H1 (cell line): Measurements from ENCODE around the gene SGMS2. TPM values are rescaled to one million over a fixed set of nuclear protein-coding genes. Genes with fewer than 3 reads are reported as not detected.

ENCODE experiments used
- CTCF ChIA-PET: fragments of 300-600 bp; sonication (Branson Sonifier 250); formaldehyde crosslinking; loops from one replicate; lab custom pipeline; 2021; ENCODE audit not compliant: partially characterized antibody; lab: Charles Lee
- POLR2A ChIA-PET: fragments of 300-600 bp; sonication (Branson Sonifier 250); formaldehyde crosslinking; loops from one replicate; lab custom pipeline; 2021; ENCODE audit warnings: inconsistent platforms; ENCODE audit not compliant: partially characterized antibody; lab: Charles Lee
- DNase-seq, 2 experiments: peaks; one replicate each; pipeline versions ENCODE4 v3.0.0 to v3.0.0-alpha.2; 2010 to 2022; ENCODE audit warnings: low spot score in 2 of 2, low read depth in 1 of 2, mixed read lengths in 1 of 2
- FAIRE-seq: peaks from 2 replicates; lab custom pipeline; 2011; peaks lifted over from hg19 to GRCh38; lab: Jason Lieb, UNC
- H2AFZ ChIP-seq: 2 replicates; pipeline ENCODE4 v1.8.1; 2012; ENCODE audit warnings: low read length, inconsistent platforms
- H2AK5ac ChIP-seq: 2 replicates; pipeline ENCODE4 v1.6.1; 2013; ENCODE audit warnings: low read depth, low read length
- H2BK120ac ChIP-seq: replicated peaks from 2 replicates; pipeline ENCODE3; 2013; ENCODE audit warnings: low read depth, low read length, inconsistent platforms
- H2BK12ac ChIP-seq: 2 replicates; pipeline ENCODE4 v1.6.1; 2013; ENCODE audit warnings: low read depth, low read length
- H2BK15ac ChIP-seq: 2 replicates; pipeline ENCODE4 v1.6.1; 2013; ENCODE audit warnings: low read length
- H2BK20ac ChIP-seq: 2 replicates; pipeline ENCODE4 v1.6.1; 2013; ENCODE audit warnings: low read length
- H2BK5ac ChIP-seq: 2 replicates; pipeline ENCODE4 v1.6.1; 2013; ENCODE audit warnings: low read depth, low read length
- H3K14ac ChIP-seq: 2 replicates; pipeline ENCODE4 v1.6.1; 2013; ENCODE audit warnings: inconsistent platforms; ENCODE audit not compliant: insufficient read length
- H3K18ac ChIP-seq: 2 replicates; pipeline ENCODE4 v1.6.1; 2013; ENCODE audit warnings: low read length; ENCODE audit errors: extremely low read depth
- H3K23ac ChIP-seq: 2 replicates; pipeline ENCODE4 v1.6.1; 2013; ENCODE audit warnings: inconsistent platforms; ENCODE audit not compliant: insufficient read length
- H3K23me2 ChIP-seq: 2 replicates; pipeline ENCODE4 v1.6.1; 2013; ENCODE audit warnings: low read depth, low read length
- H3K27ac ChIP-seq: 2 replicates; pipeline ENCODE4 v1.6.1; 2011; ENCODE audit warnings: low read depth, low read length, inconsistent platforms
- H3K27me3 ChIP-seq, 4 experiments: replicated peaks in 1 of 4; 1 replicate in 1 of 4; 2 replicates in 3 of 4; pipeline versions ENCODE4 v1.6.1 to v1.8.1; 2011 to 2013; ENCODE audit warnings: low read length in 3 of 4, mild to moderate bottlenecking in 3 of 4, inconsistent platforms in 2 of 4, mixed read lengths in 2 of 4, moderate library complexity in 1 of 4; ENCODE audit not compliant: control insufficient read depth in 3 of 4, insufficient read depth in 3 of 4; ENCODE audit errors: extremely low read depth in 1 of 4
- H3K36me3 ChIP-seq, 4 experiments: 2 replicates each; pipeline versions ENCODE4 v1.6.1 to v1.8.1; 2011 to 2013; ENCODE audit warnings: mild to moderate bottlenecking in 4 of 4, low read length in 3 of 4, moderate library complexity in 2 of 4, control low read depth in 1 of 4, inconsistent platforms in 1 of 4; ENCODE audit not compliant: insufficient read depth in 4 of 4, control insufficient read depth in 2 of 4
- H3K4ac ChIP-seq: replicated peaks from 2 replicates; pipeline ENCODE3; 2013; ENCODE audit warnings: low read length, low read depth, mixed read lengths, inconsistent platforms; ENCODE audit not compliant: insufficient read length
- H3K4me1 ChIP-seq, 4 experiments: replicated peaks in 1 of 4; 1 replicate in 1 of 4; 2 replicates in 3 of 4; pipeline versions ENCODE4 v1.6.1 to v1.8.1; 2011 to 2013; ENCODE audit warnings: low read length in 3 of 4, inconsistent platforms in 2 of 4, mixed read lengths in 1 of 4; ENCODE audit not compliant: insufficient read depth in 4 of 4, control insufficient read depth in 3 of 4
- H3K4me2 ChIP-seq, 2 experiments: 2 replicates each; pipeline versions ENCODE4 v1.6.1 to v1.8.1; 2011 to 2013; ENCODE audit warnings: low read depth in 2 of 2, low read length in 2 of 2, control low read depth in 1 of 2, inconsistent platforms in 1 of 2, mild to moderate bottlenecking in 1 of 2; ENCODE audit not compliant: insufficient read depth in 1 of 2
- H3K4me3 ChIP-seq, 4 experiments: fragments of 200-600, 300-600 bp in 1 of 4; sonication (generic), shearing (Covaris generic), sonication (Bioruptor Twin) in 1 of 4; 2 replicates each; pipeline versions ENCODE4 v1.5.1 to v1.8.1; 2011 to 2016; ENCODE audit warnings: low read length in 4 of 4, low read depth in 3 of 4, control low read depth in 2 of 4, inconsistent platforms in 2 of 4, mild to moderate bottlenecking in 2 of 4, mixed read lengths in 1 of 4, moderate library complexity in 1 of 4; ENCODE audit not compliant: insufficient read depth in 2 of 4; ENCODE audit errors: extremely low read depth in 1 of 4
- H3K56ac ChIP-seq: replicated peaks from 2 replicates; pipeline ENCODE3; 2013; ENCODE audit warnings: low read depth, mild to moderate bottlenecking, mixed read lengths, low read length, inconsistent platforms; ENCODE audit not compliant: insufficient read length
- H3K79me1 ChIP-seq: 2 replicates; pipeline ENCODE4 v1.6.1; 2013; ENCODE audit warnings: low read depth, low read length, control low read depth
- H3K79me2 ChIP-seq, 2 experiments: 2 replicates each; pipeline versions ENCODE4 v1.6.1 to v1.8.1; 2012 to 2013; ENCODE audit warnings: low read length in 2 of 2, mild to moderate bottlenecking in 2 of 2, inconsistent platforms in 1 of 2; ENCODE audit not compliant: insufficient read depth in 2 of 2, control insufficient read depth in 1 of 2
- H3K9ac ChIP-seq, 4 experiments: replicated peaks in 1 of 4; 1 replicate in 1 of 4; 2 replicates in 3 of 4; pipeline versions ENCODE4 v1.6.1 to v1.8.1; 2011 to 2013; ENCODE audit warnings: low read depth in 3 of 4, low read length in 3 of 4, control low read depth in 2 of 4, mild to moderate bottlenecking in 2 of 4, moderate library complexity in 2 of 4, inconsistent platforms in 1 of 4; ENCODE audit errors: extremely low read depth in 1 of 4
- H3K9me3 ChIP-seq, 2 experiments: 2 replicates each; pipeline versions ENCODE4 v1.6.1 to v1.8.1; 2012 to 2013; ENCODE audit warnings: mild to moderate bottlenecking in 2 of 2, moderate library complexity in 2 of 2, control low read depth in 1 of 2, inconsistent platforms in 1 of 2, low read depth in 1 of 2, low read length in 1 of 2, mixed read lengths in 1 of 2; ENCODE audit not compliant: insufficient read depth in 2 of 2
- H4K20me1 ChIP-seq, 2 experiments: replicated peaks in 1 of 2; 2 replicates each; pipeline versions ENCODE3 to v1.8.1; 2011 to 2013; ENCODE audit warnings: inconsistent platforms in 2 of 2, low read length in 2 of 2, mild to moderate bottlenecking in 1 of 2; ENCODE audit not compliant: insufficient read depth in 2 of 2, control insufficient read depth in 1 of 2
- H4K5ac ChIP-seq: 2 replicates; pipeline ENCODE4 v1.6.1; 2013; ENCODE audit warnings: low read length, low read depth, mixed read lengths, inconsistent platforms; ENCODE audit not compliant: insufficient read length
- H4K8ac ChIP-seq: 2 replicates; pipeline ENCODE4 v1.8.0; 2013; ENCODE audit warnings: mild to moderate bottlenecking, moderate library complexity, low read length, inconsistent platforms; ENCODE audit not compliant: insufficient read depth; ENCODE audit errors: extremely low read depth
- H4K91ac ChIP-seq: replicated peaks from 2 replicates; pipeline ENCODE3; 2013; ENCODE audit warnings: low read length, mixed read lengths, inconsistent platforms; ENCODE audit not compliant: insufficient read length
- BCL11A ChIP-seq, 2 experiments: IDR thresholded peaks; one replicate each; pipeline ENCODE4 v1.6.1; 2011; ENCODE audit warnings: low read depth in 2 of 2, low read length in 2 of 2, mild to moderate bottlenecking in 2 of 2
- CEBPB ChIP-seq: IDR thresholded peaks from 2 replicates; pipeline ENCODE4 v1.6.1; 2012; ENCODE audit warnings: low read depth, low read length
- CTBP2 ChIP-seq: IDR thresholded peaks from 2 replicates; pipeline ENCODE4 v1.7.0; 2011; ENCODE audit warnings: borderline replicate concordance, mild to moderate bottlenecking, moderate library complexity, mixed read lengths, low read length; ENCODE audit not compliant: insufficient read depth, insufficient read length
- EGR1 ChIP-seq: IDR thresholded peaks from 2 replicates; pipeline ENCODE4 v1.6.1; 2011; ENCODE audit warnings: low read depth, low read length, borderline replicate concordance
- EP300 ChIP-seq, 2 experiments: IDR thresholded peaks; 1 replicate in 1 of 2; 2 replicates in 1 of 2; pipeline ENCODE4 v1.6.1; 2011 to 2012; ENCODE audit warnings: low read depth in 2 of 2, low read length in 2 of 2, mild to moderate bottlenecking in 2 of 2, borderline replicate concordance in 1 of 2, inconsistent platforms in 1 of 2, moderate library complexity in 1 of 2
- GABPA ChIP-seq: IDR thresholded peaks from 2 replicates; pipeline ENCODE4 v1.6.1; 2011; ENCODE audit warnings: mild to moderate bottlenecking, low read length, moderate library complexity, borderline replicate concordance; ENCODE audit not compliant: insufficient read depth
- RNF2 ChIP-seq: fragments of 200-900, 300-1000 bp; sonication (generic); IDR thresholded peaks from 2 replicates; pipeline ENCODE4 v1.7.1; 2016; ENCODE audit warnings: borderline replicate concordance, low read depth, mild to moderate bottlenecking, antibody characterized with exemption, low read length; ENCODE audit not compliant: poor library complexity, severe bottlenecking; ENCODE audit errors: missing control alignments
- SIN3A ChIP-seq, 2 experiments: IDR thresholded peaks in 1 of 2; conservative IDR thresholded peaks in 1 of 2; 2 replicates each; pipeline ENCODE4 v1.6.1; 2011 to 2012; ENCODE audit warnings: low read length in 2 of 2, improper control_type of control experiment in 1 of 2, low read depth in 1 of 2, mild to moderate bottlenecking in 1 of 2
- SP1 ChIP-seq: IDR thresholded peaks from 2 replicates; pipeline ENCODE4 v1.6.1; 2011; ENCODE audit warnings: low read depth, low read length
- SP2 ChIP-seq: IDR thresholded peaks from 2 replicates; pipeline ENCODE4 v1.6.1; 2012; ENCODE audit warnings: mild to moderate bottlenecking, low read length, inconsistent platforms
- SP4 ChIP-seq: IDR thresholded peaks from 2 replicates; pipeline ENCODE4 v1.6.1; 2012; ENCODE audit warnings: low read length, inconsistent platforms
- USF2 ChIP-seq: IDR thresholded peaks from 2 replicates; pipeline ENCODE4 v1.6.1; 2011; ENCODE audit warnings: low read length, improper control_type of control experiment
- WGBS, 2 experiments: shearing (Covaris generic) in 1 of 2; methylation state at CpG; one replicate each; pipeline versions ENCODE4 v1.1.6 to v1.1.7; 2013 to 2015; ENCODE audit warnings: low lambda C conversion rate in 2 of 2, mixed read lengths in 2 of 2, inconsistent platforms in 1 of 2, low coverage in 1 of 2, missing lambda C conversion rate in 1 of 2; ENCODE audit not compliant: insufficient replicate concordance in 2 of 2, insufficient coverage in 1 of 2, insufficient read length in 1 of 2; ENCODE audit errors: extremely low coverage in 1 of 2, missing lambda C conversion rate in 1 of 2; 5-methylcytosine and 5-hydroxymethylcytosine counted together
- polyA plus RNA-seq, 7 experiments: library from polyadenylated mRNA; depleted of rRNA in 3 of 7; stranded (reverse) in 5 of 7; unstranded in 2 of 7; fragments of >200 nt in 5 of 7; fragments of 200-250 nt in 2 of 7; gene quantifications; 1 replicate in 5 of 7; 2 replicates in 1 of 7; 4 replicates in 1 of 7; pipeline versions ENCODE4 v1.2.1 to v1.2.3, GENCODE V29; 2011 to 2013; ENCODE audit warnings: missing spikeins in 2 of 7, mixed read lengths in 2 of 7
- total RNA-seq: library from RNA; stranded (reverse); fragmentation: NEBNext Ultra II Directional; extraction: Animal tissue kit (Norgen Biotek cat#: 25700); gene quantifications from 2 replicates; pipeline ENCODE4 v1.2.1, GENCODE V29; 2021

Gene SGMS2
- total and polyA plus RNA-seq, 2 of the 8 experiments (the other 6 are each of a cell fraction or from before 2014, with no cell fraction given): 0.04 to 1.3 TPM

- no peaks in the 10 kb centered on the region for H3K27me3 ChIP-seq
- H3K27ac ChIP-seq: no peak overlapping the region
- no peak overlapping the region for H2BK120ac ChIP-seq
- H3K4me2 ChIP-seq: no peak overlapping the region
- no peak overlapping the region for H4K5ac ChIP-seq
- no peak overlapping the region for H2BK5ac ChIP-seq
- no peak overlapping the region for H4K8ac ChIP-seq
- H3K4me3 ChIP-seq: no peak overlapping the region
- no peak overlapping the region for H2AK5ac ChIP-seq
- no peak overlapping the region for H2BK15ac ChIP-seq
- H3K23ac ChIP-seq: no peak overlapping the region
- H3K79me2 ChIP-seq: no peaks in the 10 kb centered on the region
- no peaks in the 10 kb centered on the region for H3K4me1 ChIP-seq
- no peak overlapping the region for H3K4ac ChIP-seq
- H3K23me2 ChIP-seq: no peaks in the 10 kb centered on the region
- no peak overlapping the region for H3K18ac ChIP-seq
- no peak for DNase-seq
- H3K9me3 ChIP-seq: no peaks in the 10 kb centered on the region
- H3K79me1 ChIP-seq: no peaks in the 10 kb centered on the region
- ChIA-PET CTCF (interaction anchor here (0.6 to 1.2 kb wide), 3 partner anchors 10 to 619 kb away, joined by 3 to 4 read pairs (median 3); no protein-coding TSS in a partner anchor), POLR2A (interaction anchor here (0.7 kb wide), 1 partner anchor 1478 kb away, joined by 3 read pairs; no protein-coding TSS in a partner anchor)
- no peaks in the 10 kb centered on the region for H3K36me3 ChIP-seq
- no peaks in the 10 kb centered on the region for H4K20me1 ChIP-seq
- H3K9ac ChIP-seq: no peak overlapping the region
- no peak overlapping the region for H3K56ac ChIP-seq
- no peak overlapping the region for H4K91ac ChIP-seq
- H2AFZ ChIP-seq: no peak overlapping the region
- no peak overlapping the region for H2BK12ac ChIP-seq
- no peak overlapping the region for H3K14ac ChIP-seq
- H2BK20ac ChIP-seq: no peak overlapping the region
- FAIRE-seq: no peak
- WGBS, 2 experiments: 83% methylated on average over 2 of the region's 2 CpGs; no CpG with 5 or more reads in 1 of the 2 experiments
- TF ChIP-seq USF2 (no peak), EP300 (IDR thresholded peaks at IDR 0.05; ENCODE audit: borderline replicate concordance in 1 of 2, low read depth in 2 of 2, low read length in 2 of 2) (no peak), GABPA (no peak), SP1 (no peak), SP4 (no peak), SP2 (no peak), BCL11A (IDR thresholded peaks at IDR 0.05; ENCODE audit: low read depth in 2 of 2, low read length in 2 of 2) (no peak), RNF2 (no peak), CTBP2 (no peak), SIN3A (conservative IDR thresholded peaks at IDR 0.05 in 1 of 2, IDR thresholded peaks at IDR 0.05 in 1 of 2; ENCODE audit: low read depth in 1 of 2, low read length in 2 of 2) (no peak), CEBPB (no peak), EGR1 (no peak)
These were observed 18.5 kb upstream of the SGMS2 start for GRCh38 chr4:107806196-107806595.
